Neural crest cell (in vitro differentiated cells): ENCODE measurements around the gene EMP1. TPM values are rescaled to one million over a fixed set of nuclear protein-coding genes. Genes with fewer than 3 reads are reported as not detected.
"Not testable (repeated sequence)": the region's sequence is repeated elsewhere in the genome, so short reads cannot be mapped to it uniquely, and the experiment has no call there.

Experiments used
- DNase-seq: peaks from one replicate; pipeline ENCODE4 v3.0.0; 2021; ENCODE audit warnings: low read depth, mixed read lengths, low spot score
- H3K27ac Mint-ChIP-seq: one replicate; pipeline ENCODE4 v1.8.0; 2021; ENCODE audit warnings: mild to moderate bottlenecking, mixed read lengths; ENCODE audit not compliant: unreplicated experiment
- H3K27me3 Mint-ChIP-seq: 2 replicates; pipeline ENCODE4 v1.8.0; 2021; ENCODE audit warnings: low read depth, mild to moderate bottlenecking, mixed read lengths
- H3K36me3 Mint-ChIP-seq: 2 replicates; pipeline ENCODE4 v1.8.0; 2021; ENCODE audit warnings: low read depth, mild to moderate bottlenecking, mixed read lengths
- H3K4me1 Mint-ChIP-seq: 2 replicates; pipeline ENCODE4 v1.8.0; 2021; ENCODE audit warnings: mixed read lengths
- H3K4me3 Mint-ChIP-seq: one replicate; pipeline ENCODE4 v1.8.0; 2021; ENCODE audit warnings: mild to moderate bottlenecking, mixed read lengths
- H3K9me3 Mint-ChIP-seq: 2 replicates; pipeline ENCODE4 v1.8.0; 2021; ENCODE audit warnings: mixed read lengths
- CTCF ChIP-seq: fragments of 200-600 bp; sonication (generic); conservative IDR thresholded peaks from 2 replicates; pipeline ENCODE4 v1.5.0; 2021; ENCODE audit warnings: antibody characterized with exemption, mild to moderate bottlenecking
- total RNA-seq: library from RNA; stranded (reverse); gene quantifications from 2 replicates; pipeline ENCODE4 v1.2.1, GENCODE V29; 2021

The EMP1 gene
- total RNA-seq, 1 donor from 2014 or later = 0.68 TPM

- no peaks in the 10 kb centered on the region for H3K27me3 Mint-ChIP-seq
- no peak for TF ChIP-seq CTCF
- no peak for DNase-seq
- H3K9me3 Mint-ChIP-seq = no peaks in the 10 kb centered on the region
- H3K4me1 Mint-ChIP-seq = peaks cover 26% of the 10 kb centered on the region
- H3K36me3 Mint-ChIP-seq = no peaks in the 10 kb centered on the region
- H3K4me3 Mint-ChIP-seq = no peak overlapping the region
- H3K27ac Mint-ChIP-seq = no peak overlapping the region
Observed at GRCh38 chr12:13258197-13258596, 61.7 kb downstream of the EMP1 start.

- H3K36me3 Mint-ChIP-seq = no peaks in the 10 kb centered on the region
- H3K27me3 Mint-ChIP-seq = no peaks in the 10 kb centered on the region
- H3K4me3 Mint-ChIP-seq = no peak overlapping the region
- H3K4me1 Mint-ChIP-seq = peaks cover 26% of the 10 kb centered on the region
- no peak for TF ChIP-seq CTCF
- no peaks in the 10 kb centered on the region for H3K9me3 Mint-ChIP-seq
- no peak overlapping the region for H3K27ac Mint-ChIP-seq
- DNase-seq = no peak
Observed at GRCh38 chr12:13258717-13259119, 62.2 kb downstream of the EMP1 start.

GRCh38 chr12:13259625-13260024 lies 63.1 kb downstream of the EMP1 start:
- H3K36me3 Mint-ChIP-seq, H3K27ac Mint-ChIP-seq, DNase-seq, H3K27me3 Mint-ChIP-seq, H3K4me3 Mint-ChIP-seq, H3K9me3 Mint-ChIP-seq: not testable (repeated sequence)
- H3K4me1 Mint-ChIP-seq = peaks cover 26% of the 10 kb centered on the region

- H3K27me3 Mint-ChIP-seq, H3K4me3 Mint-ChIP-seq, H3K27ac Mint-ChIP-seq, H3K36me3 Mint-ChIP-seq, H3K4me1 Mint-ChIP-seq, DNase-seq, H3K9me3 Mint-ChIP-seq: not testable (repeated sequence)
Observed at GRCh38 chr12:13267826-13268225, 71.3 kb downstream of the EMP1 start.

GRCh38 chr12:13268581-13268980 lies 72.1 kb downstream of the EMP1 start:
- H3K27ac Mint-ChIP-seq = no peak overlapping the region
- no peaks in the 10 kb centered on the region for H3K4me1 Mint-ChIP-seq
- H3K27me3 Mint-ChIP-seq = peaks cover 2% of the 10 kb centered on the region
- no peak for TF ChIP-seq CTCF
- H3K9me3 Mint-ChIP-seq = no peaks in the 10 kb centered on the region
- no peaks in the 10 kb centered on the region for H3K36me3 Mint-ChIP-seq
- no peak overlapping the region for H3K4me3 Mint-ChIP-seq
- DNase-seq = no peak

Other genes with a start within 250 kb of the EMP1 start
- not detected in 2 replicates for gene GPRC5D, start 244.6 kb upstream of the EMP1 start, total RNA-seq
- gene HEBP1, start 196.5 kb upstream of the EMP1 start, total RNA-seq = 23.6 and 27.7 TPM in 2 replicates
- 16.0 and 16.3 TPM in 2 replicates for gene FAM234B, start 152.3 kb upstream of the EMP1 start, total RNA-seq
- not detected in 2 replicates for gene GSG1, start 93.1 kb upstream of the EMP1 start, total RNA-seq